Osteoblast (primary cell): Measurements from ENCODE around the gene KIAA0232. TPM values are rescaled to one million over a fixed set of nuclear protein-coding genes. Genes with fewer than 3 reads are reported as not detected.
"Not testable (repeated sequence)": the region's sequence is repeated elsewhere in the genome, so short reads cannot be mapped to it uniquely, and the experiment has no call there.

Experiments
- DNase-seq: peaks from one replicate; pipeline ENCODE4 v3.0.0; 2011; ENCODE audit warnings: low spot score, mixed read lengths; ENCODE audit not compliant: insufficient read length; ENCODE audit errors: missing footprints
- H2AFZ ChIP-seq: 2 replicates; pipeline ENCODE4 v1.6.0; 2011; ENCODE audit warnings: mild to moderate bottlenecking, low read length
- H3K27ac ChIP-seq: 2 replicates; pipeline ENCODE4 v1.5.1; 2011; ENCODE audit warnings: mild to moderate bottlenecking, low read depth, low read length, moderate library complexity
- H3K27me3 ChIP-seq: 2 replicates; pipeline ENCODE4 v1.6.0; 2012; ENCODE audit warnings: mild to moderate bottlenecking, control low read depth, inconsistent platforms, low read length, moderate library complexity; ENCODE audit not compliant: insufficient read depth
- H3K36me3 ChIP-seq: 2 replicates; pipeline ENCODE4 v1.5.1; 2011; ENCODE audit warnings: mild to moderate bottlenecking, low read length, control low read depth, moderate library complexity; ENCODE audit not compliant: insufficient read depth
- H3K4me1 ChIP-seq: 2 replicates; pipeline ENCODE4 v1.5.1; 2011; ENCODE audit warnings: mild to moderate bottlenecking, low read length, control low read depth, moderate library complexity; ENCODE audit not compliant: insufficient read depth
- H3K4me2 ChIP-seq: 2 replicates; pipeline ENCODE4 v1.6.0; 2011; ENCODE audit warnings: mild to moderate bottlenecking, low read length; ENCODE audit not compliant: insufficient read depth
- H3K4me3 ChIP-seq: fragments of 200-600 bp; sonication (generic); 3 replicates; pipeline ENCODE4 v1.5.1; 2012; ENCODE audit warnings: mild to moderate bottlenecking, low read length, inconsistent platforms; ENCODE audit not compliant: insufficient read depth
- H3K79me2 ChIP-seq: 2 replicates; pipeline ENCODE4 v1.6.0; 2012; ENCODE audit warnings: mild to moderate bottlenecking, low read length, control low read depth, inconsistent platforms; ENCODE audit not compliant: insufficient read depth
- H3K9me3 ChIP-seq: 2 replicates; pipeline ENCODE4 v1.5.1; 2011; ENCODE audit warnings: low read depth, low read length, control low read depth
- H4K20me1 ChIP-seq: 2 replicates; pipeline ENCODE4 v1.6.0; 2012; ENCODE audit warnings: mild to moderate bottlenecking, low read length, control low read depth; ENCODE audit not compliant: insufficient read depth
- total RNA-seq: library from RNA; depleted of rRNA; stranded (reverse); fragments of >200 nt; gene quantifications from 2 replicates; pipeline ENCODE4 v1.2.3, GENCODE V29; 2012
- TF ChIP-seq, protein P1 (sequence below): IDR thresholded peaks from 2 replicates; pipeline ENCODE4 v1.5.1; 2011; ENCODE audit warnings: mild to moderate bottlenecking, low read depth, low read length, moderate library complexity; ENCODE audit errors: extremely low read depth

The KIAA0232 gene
- total RNA-seq, 1 donor, result 23.9 TPM

DNA sequence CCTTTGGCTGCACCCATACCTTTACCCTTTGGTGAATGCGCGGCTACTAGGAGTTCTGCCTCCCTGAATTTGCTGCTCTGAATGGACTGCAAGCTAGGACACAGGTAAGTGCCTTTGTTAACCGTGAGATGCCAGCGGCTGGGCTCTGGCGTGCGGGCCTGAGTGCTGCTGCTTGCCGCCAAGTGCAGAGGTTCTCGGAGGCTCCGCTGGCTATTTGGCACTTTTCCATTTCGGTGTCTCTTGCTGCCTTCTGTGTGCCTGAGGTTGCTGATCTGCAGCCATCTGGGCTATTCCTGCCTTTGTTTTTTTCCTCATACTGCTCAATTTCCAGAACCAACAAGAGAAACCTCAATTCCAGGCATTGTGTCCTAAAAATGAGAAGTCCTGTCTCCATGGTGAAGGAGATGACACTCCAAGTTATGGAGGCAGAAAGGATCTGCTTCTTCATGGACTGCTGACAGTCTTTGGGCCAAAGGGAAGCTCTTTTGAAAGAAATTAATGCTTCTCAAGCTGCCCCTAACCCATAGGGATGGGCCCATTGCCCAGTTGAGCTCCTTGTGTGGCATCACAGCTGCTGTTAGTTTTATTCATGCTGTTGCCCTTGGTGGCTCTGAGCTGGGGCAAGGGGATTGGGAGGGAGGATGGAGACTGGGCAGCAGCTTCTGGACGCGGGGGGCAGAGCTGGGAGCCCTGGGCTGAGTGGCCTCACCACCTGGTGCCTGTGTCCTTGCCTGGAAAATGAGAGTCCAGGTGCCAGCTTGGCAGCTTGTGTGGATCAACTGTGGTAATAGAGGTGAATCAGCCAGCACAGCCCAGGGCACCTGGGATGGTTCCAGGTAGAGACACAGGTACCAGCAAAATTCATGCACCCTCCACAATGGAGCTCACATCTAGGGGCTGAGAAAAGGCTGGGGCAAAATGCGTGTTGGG is 123.3 kb downstream of the KIAA0232 start:
- H3K9me3 ChIP-seq, result no peaks in the 10 kb centered on the region
- no peak overlapping the region for H3K27ac ChIP-seq
- peaks cover 6% of the 10 kb centered on the region for H3K79me2 ChIP-seq
- TF ChIP-seq, protein P1, sequence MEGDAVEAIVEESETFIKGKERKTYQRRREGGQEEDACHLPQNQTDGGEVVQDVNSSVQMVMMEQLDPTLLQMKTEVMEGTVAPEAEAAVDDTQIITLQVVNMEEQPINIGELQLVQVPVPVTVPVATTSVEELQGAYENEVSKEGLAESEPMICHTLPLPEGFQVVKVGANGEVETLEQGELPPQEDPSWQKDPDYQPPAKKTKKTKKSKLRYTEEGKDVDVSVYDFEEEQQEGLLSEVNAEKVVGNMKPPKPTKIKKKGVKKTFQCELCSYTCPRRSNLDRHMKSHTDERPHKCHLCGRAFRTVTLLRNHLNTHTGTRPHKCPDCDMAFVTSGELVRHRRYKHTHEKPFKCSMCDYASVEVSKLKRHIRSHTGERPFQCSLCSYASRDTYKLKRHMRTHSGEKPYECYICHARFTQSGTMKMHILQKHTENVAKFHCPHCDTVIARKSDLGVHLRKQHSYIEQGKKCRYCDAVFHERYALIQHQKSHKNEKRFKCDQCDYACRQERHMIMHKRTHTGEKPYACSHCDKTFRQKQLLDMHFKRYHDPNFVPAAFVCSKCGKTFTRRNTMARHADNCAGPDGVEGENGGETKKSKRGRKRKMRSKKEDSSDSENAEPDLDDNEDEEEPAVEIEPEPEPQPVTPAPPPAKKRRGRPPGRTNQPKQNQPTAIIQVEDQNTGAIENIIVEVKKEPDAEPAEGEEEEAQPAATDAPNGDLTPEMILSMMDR, result no peak
- H4K20me1 ChIP-seq, result peaks cover 5% of the 10 kb centered on the region
- no peak overlapping the region for H3K4me3 ChIP-seq
- no peak for DNase-seq
- peaks cover 24% of the 10 kb centered on the region for H3K27me3 ChIP-seq
- no peak overlapping the region for H3K4me2 ChIP-seq
- H3K4me1 ChIP-seq, result peaks cover 17% of the 10 kb centered on the region
- no peak overlapping the region for H2AFZ ChIP-seq
- H3K36me3 ChIP-seq, result no peaks in the 10 kb centered on the region

DNA sequence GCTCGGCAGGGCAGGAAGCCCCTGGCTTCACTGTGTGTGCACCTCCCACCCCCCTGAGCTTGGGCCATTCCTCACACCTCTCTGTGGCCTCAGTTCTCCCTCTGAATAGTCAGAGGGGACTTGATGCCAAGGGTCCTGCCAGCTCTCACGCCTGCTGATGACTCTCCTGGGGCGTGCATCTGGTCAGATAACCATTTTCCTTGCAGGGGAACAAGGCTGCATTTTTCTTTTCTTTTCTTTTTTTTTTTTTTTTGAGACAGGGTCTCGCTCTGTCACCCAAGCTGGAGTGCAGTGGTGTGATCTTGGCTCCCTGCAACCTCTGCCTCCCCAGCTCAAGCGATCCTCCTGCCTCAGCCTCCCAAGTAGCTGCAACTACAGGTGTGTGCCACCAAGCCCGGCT is 124.0 kb downstream of the KIAA0232 start:
- not testable (repeated sequence) for H3K36me3 ChIP-seq, H3K27ac ChIP-seq, H2AFZ ChIP-seq, H3K4me3 ChIP-seq, H3K9me3 ChIP-seq, H3K4me2 ChIP-seq, DNase-seq
- Histone ChIP-seq H3K4me1 (peaks cover 17% of the 10 kb centered on the region), H3K79me2 (peaks cover 11% of the 10 kb centered on the region), H3K27me3 (peaks cover 24% of the 10 kb centered on the region), H4K20me1 (peaks cover 12% of the 10 kb centered on the region)

- TF ChIP-seq, protein P1, result peak; percentile 32
- Histone ChIP-seq H3K27ac (no peak overlapping the region), H3K4me2 (peak overlapping the region; percentile 3), H3K36me3 (no peaks in the 10 kb centered on the region), H3K4me3 (peak overlapping the region; percentile 28), H2AFZ (no peak overlapping the region), H4K20me1 (peaks cover 15% of the 10 kb centered on the region), H3K9me3 (no peaks in the 10 kb centered on the region), H3K27me3 (peaks cover 24% of the 10 kb centered on the region), H3K79me2 (peaks cover 15% of the 10 kb centered on the region), H3K4me1 (peaks cover 17% of the 10 kb centered on the region)
- DNase-seq, result peak; percentile 85
Measured at GRCh38 chr4:6907658-6908191, 125.2 kb downstream of the KIAA0232 start.

GRCh38 chr4:6908432-6909112 is 126.0 kb downstream of the KIAA0232 start:
- peaks cover 24% of the 10 kb centered on the region for H3K27me3 ChIP-seq
- peak overlapping the region; percentile 90 for H3K4me3 ChIP-seq
- peak overlapping the region; percentile 90 for H2AFZ ChIP-seq
- H3K36me3 ChIP-seq, result no peaks in the 10 kb centered on the region
- DNase-seq, result peak; percentile 94
- H3K27ac ChIP-seq, result peak overlapping the region; percentile 86
- peak overlapping the region; percentile 97 for H3K4me2 ChIP-seq
- H4K20me1 ChIP-seq, result peaks cover 19% of the 10 kb centered on the region
- TF ChIP-seq, protein P1, result no peak
- peaks cover 17% of the 10 kb centered on the region for H3K4me1 ChIP-seq
- no peaks in the 10 kb centered on the region for H3K9me3 ChIP-seq
- peaks cover 15% of the 10 kb centered on the region for H3K79me2 ChIP-seq
